Neural cell (in vitro differentiated cells): ENCODE results near the gene SNUPN. TPM values are rescaled to one million over a fixed set of nuclear protein-coding genes. Genes with fewer than 3 reads are reported as not detected.
"Not testable (repeated sequence)": the region's sequence is repeated elsewhere in the genome, so short reads cannot be mapped to it uniquely, and the experiment has no call there.

Experiments
- H2AFZ ChIP-seq: fragments of 200-600, 300-800 bp; sonication (generic), shearing (Covaris generic); 2 replicates; pipeline ENCODE4 v1.6.0; 2014; ENCODE audit warnings: low read depth, mild to moderate bottlenecking, antibody characterized with exemption, low read length, moderate library complexity
- H3F3A ChIP-seq: fragments of 200-600 bp; shearing (Covaris generic); 2 replicates; pipeline ENCODE4 v1.6.1; 2016; ENCODE audit warnings: mild to moderate bottlenecking, moderate library complexity, mixed read lengths, antibody characterized with exemption, low read length; ENCODE audit not compliant: insufficient read depth, poor library complexity, severe bottlenecking
- H3K27ac ChIP-seq: fragments of 200-600, 300-800 bp; sonication (generic), shearing (Covaris generic); 2 replicates; pipeline ENCODE4 v1.5.1; 2014; ENCODE audit warnings: mild to moderate bottlenecking, low read length, moderate library complexity
- H3K27me3 ChIP-seq: fragments of 300-800, 200-600 bp; sonication (generic), shearing (Covaris generic); 2 replicates; pipeline ENCODE4 v1.6.0; 2014; ENCODE audit warnings: mild to moderate bottlenecking, low read depth, low read length, moderate library complexity; ENCODE audit not compliant: insufficient read depth
- H3K36me3 ChIP-seq: fragments of 300-800, 200-600 bp; sonication (generic), shearing (Covaris generic); 2 replicates; pipeline ENCODE4 v1.5.1; 2014; ENCODE audit warnings: mild to moderate bottlenecking, antibody characterized with exemption, low read length, moderate library complexity; ENCODE audit not compliant: insufficient read depth
- H3K4me2 ChIP-seq: fragments of 300-800, 200-600 bp; sonication (generic), shearing (Covaris generic); 2 replicates; pipeline ENCODE4 v1.6.0; 2014; ENCODE audit warnings: mild to moderate bottlenecking, low read length
- H3K4me3 ChIP-seq: fragments of 300-800, 200-600 bp; sonication (generic), shearing (Covaris generic); 2 replicates; pipeline ENCODE4 v1.5.1; 2014; ENCODE audit warnings: mild to moderate bottlenecking, low read length, moderate library complexity
- H3K79me2 ChIP-seq: fragments of 200-600 bp; shearing (Covaris generic); replicated peaks from 2 replicates; pipeline ENCODE4 v1.6.0; 2014; ENCODE audit warnings: mild to moderate bottlenecking, low read length, moderate library complexity; ENCODE audit not compliant: insufficient read depth
- H3K9ac ChIP-seq: fragments of 300-800, 200-600 bp; sonication (generic), shearing (Covaris generic); 2 replicates; pipeline ENCODE4 v1.6.1; 2016; ENCODE audit warnings: mild to moderate bottlenecking, low read length, mixed read lengths
- H3K9me2 ChIP-seq: fragments of 200-600 bp; shearing (Covaris generic); 2 replicates; pipeline ENCODE4 v1.6.1; 2016; ENCODE audit warnings: mild to moderate bottlenecking, low read length, mixed read lengths; ENCODE audit not compliant: insufficient read depth
- H3K9me3 ChIP-seq: fragments of 200-600, 300-800 bp; sonication (generic), shearing (Covaris generic); 2 replicates; pipeline ENCODE4 v1.6.1; 2016; ENCODE audit warnings: mild to moderate bottlenecking, mixed run types, low read length, moderate library complexity, mixed read lengths
- H4K20me1 ChIP-seq: fragments of 200-600 bp; shearing (Covaris generic); 2 replicates; pipeline ENCODE4 v1.6.1; 2016; ENCODE audit warnings: mild to moderate bottlenecking, mixed run types; ENCODE audit not compliant: insufficient read depth
- CTCF ChIP-seq: fragments of 450-650 bp; IDR thresholded peaks from 2 replicates; pipeline ENCODE4 v1.5.1; 2014; ENCODE audit warnings: antibody characterized with exemption, mild to moderate bottlenecking, moderate library complexity; ENCODE audit not compliant: poor library complexity, severe bottlenecking
- EP300 ChIP-seq: fragments of 450-650 bp; conservative IDR thresholded peaks from 2 replicates; pipeline ENCODE4 v1.6.1; 2014; ENCODE audit warnings: antibody characterized with exemption, mild to moderate bottlenecking, moderate library complexity; ENCODE audit not compliant: poor library complexity, severe bottlenecking
- EZH2 ChIP-seq: fragments of 200-600, 300-800 bp; shearing (Covaris generic), sonication (generic); IDR thresholded peaks from 2 replicates; pipeline ENCODE4 v1.6.1; 2014; ENCODE audit warnings: antibody characterized with exemption, low read length, borderline replicate concordance, mild to moderate bottlenecking; ENCODE audit not compliant: insufficient read depth, poor library complexity, severe bottlenecking
- MXI1 ChIP-seq: fragments of 450-650 bp; conservative IDR thresholded peaks from 2 replicates; pipeline ENCODE4 v1.6.1; 2014; ENCODE audit warnings: antibody characterized with exemption, mild to moderate bottlenecking; ENCODE audit not compliant: poor library complexity, severe bottlenecking
- POLR2AphosphoS5 ChIP-seq: IDR thresholded peaks from 2 replicates; pipeline ENCODE4 v1.6.1; 2012
- RAD21 ChIP-seq: fragments of 450-650 bp; conservative IDR thresholded peaks from 2 replicates; pipeline ENCODE4 v1.6.1; 2014; ENCODE audit warnings: antibody characterized with exemption, mild to moderate bottlenecking, moderate library complexity
- SMC3 ChIP-seq: fragments of 450-650 bp; conservative IDR thresholded peaks from 2 replicates; pipeline ENCODE4 v1.6.1; 2014; ENCODE audit warnings: antibody characterized with exemption, mild to moderate bottlenecking, moderate library complexity; ENCODE audit not compliant: poor library complexity
- TAF1 ChIP-seq: IDR thresholded peaks from 2 replicates; pipeline ENCODE4 v1.6.1; 2012; ENCODE audit warnings: low read depth
- polyA plus RNA-seq: library from polyadenylated mRNA; depleted of rRNA; stranded (reverse); fragments of >200 nt; gene quantifications from 2 replicates; pipeline ENCODE4 v1.2.3, GENCODE V29; 2014
- TF ChIP-seq, protein P1 (sequence below): IDR thresholded peaks from 2 replicates; pipeline ENCODE4 v1.6.1; 2012; ENCODE audit warnings: borderline replicate concordance

SNUPN gene
- polyA plus RNA-seq, 1 donor from 2014 or later = 19.0 TPM

GRCh38 chr15:75637245-75638009 lies 11.9 kb upstream of the SNUPN start:
- Histone ChIP-seq H3K4me2 (no peak overlapping the region), H4K20me1 (no peaks in the 10 kb centered on the region), H3K9me3 (no peaks in the 10 kb centered on the region), H3K4me3 (peak overlapping the region; percentile 84), H3K36me3 (no peaks in the 10 kb centered on the region), H3K9ac (no peak overlapping the region), H3K27me3 (no peaks in the 10 kb centered on the region), H3K27ac (no peak overlapping the region), H3K9me2 (no peaks in the 10 kb centered on the region), H2AFZ (no peak overlapping the region), H3F3A (no peaks in the 10 kb centered on the region), H3K79me2 (peaks cover 25% of the 10 kb centered on the region)
- no peak for TF ChIP-seq TAF1
- no peak for TF ChIP-seq SMC3
- no peak for TF ChIP-seq CTCF
- no peak for TF ChIP-seq MXI1
- TF ChIP-seq POLR2AphosphoS5 = no peak
- TF ChIP-seq EZH2 = no peak
- TF ChIP-seq EP300 = no peak
- no peak for TF ChIP-seq RAD21
- TF ChIP-seq, protein P1, sequence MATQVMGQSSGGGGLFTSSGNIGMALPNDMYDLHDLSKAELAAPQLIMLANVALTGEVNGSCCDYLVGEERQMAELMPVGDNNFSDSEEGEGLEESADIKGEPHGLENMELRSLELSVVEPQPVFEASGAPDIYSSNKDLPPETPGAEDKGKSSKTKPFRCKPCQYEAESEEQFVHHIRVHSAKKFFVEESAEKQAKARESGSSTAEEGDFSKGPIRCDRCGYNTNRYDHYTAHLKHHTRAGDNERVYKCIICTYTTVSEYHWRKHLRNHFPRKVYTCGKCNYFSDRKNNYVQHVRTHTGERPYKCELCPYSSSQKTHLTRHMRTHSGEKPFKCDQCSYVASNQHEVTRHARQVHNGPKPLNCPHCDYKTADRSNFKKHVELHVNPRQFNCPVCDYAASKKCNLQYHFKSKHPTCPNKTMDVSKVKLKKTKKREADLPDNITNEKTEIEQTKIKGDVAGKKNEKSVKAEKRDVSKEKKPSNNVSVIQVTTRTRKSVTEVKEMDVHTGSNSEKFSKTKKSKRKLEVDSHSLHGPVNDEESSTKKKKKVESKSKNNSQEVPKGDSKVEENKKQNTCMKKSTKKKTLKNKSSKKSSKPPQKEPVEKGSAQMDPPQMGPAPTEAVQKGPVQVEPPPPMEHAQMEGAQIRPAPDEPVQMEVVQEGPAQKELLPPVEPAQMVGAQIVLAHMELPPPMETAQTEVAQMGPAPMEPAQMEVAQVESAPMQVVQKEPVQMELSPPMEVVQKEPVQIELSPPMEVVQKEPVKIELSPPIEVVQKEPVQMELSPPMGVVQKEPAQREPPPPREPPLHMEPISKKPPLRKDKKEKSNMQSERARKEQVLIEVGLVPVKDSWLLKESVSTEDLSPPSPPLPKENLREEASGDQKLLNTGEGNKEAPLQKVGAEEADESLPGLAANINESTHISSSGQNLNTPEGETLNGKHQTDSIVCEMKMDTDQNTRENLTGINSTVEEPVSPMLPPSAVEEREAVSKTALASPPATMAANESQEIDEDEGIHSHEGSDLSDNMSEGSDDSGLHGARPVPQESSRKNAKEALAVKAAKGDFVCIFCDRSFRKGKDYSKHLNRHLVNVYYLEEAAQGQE = no peak

DNA sequence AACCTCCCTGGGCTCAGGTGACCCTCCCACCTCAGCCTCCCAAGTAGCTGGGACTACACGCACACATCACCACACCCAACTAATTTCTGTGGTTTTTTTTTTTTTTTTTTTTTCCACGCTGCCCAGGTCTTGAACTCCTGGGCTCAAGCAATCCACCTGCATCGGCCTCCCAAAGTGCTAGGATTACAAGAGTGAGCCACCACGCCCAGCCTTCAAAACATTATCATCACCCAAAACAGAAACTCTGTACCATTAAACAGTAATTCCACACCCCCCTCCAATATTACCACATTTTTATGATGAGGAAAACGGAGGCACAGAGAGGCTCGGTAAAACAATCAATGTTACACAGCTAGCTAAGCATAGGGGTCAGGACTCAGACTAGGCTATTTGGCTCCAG lies 10.5 kb upstream of the SNUPN start:
- H3K27me3 ChIP-seq = no peaks in the 10 kb centered on the region
- H3K36me3 ChIP-seq = no peaks in the 10 kb centered on the region
- H3K9me2 ChIP-seq = no peaks in the 10 kb centered on the region
- peaks cover 25% of the 10 kb centered on the region for H3K79me2 ChIP-seq
- no peak overlapping the region for H3K27ac ChIP-seq
- TF ChIP-seq TAF1 = no peak
- TF ChIP-seq EP300 = no peak
- TF ChIP-seq, protein P1 = no peak
- no peaks in the 10 kb centered on the region for H3F3A ChIP-seq
- no peak overlapping the region for H3K4me3 ChIP-seq
- no peak overlapping the region for H3K9ac ChIP-seq
- no peak overlapping the region for H3K4me2 ChIP-seq
- H4K20me1 ChIP-seq = no peaks in the 10 kb centered on the region
- no peak overlapping the region for H2AFZ ChIP-seq
- H3K9me3 ChIP-seq = no peaks in the 10 kb centered on the region

- H3F3A ChIP-seq, H3K9ac ChIP-seq, H3K9me3 ChIP-seq, H3K4me2 ChIP-seq, H3K36me3 ChIP-seq, H3K27ac ChIP-seq, H2AFZ ChIP-seq, H3K4me3 ChIP-seq, H3K27me3 ChIP-seq, H4K20me1 ChIP-seq, H3K9me2 ChIP-seq: not testable (repeated sequence)
- peaks cover 20% of the 10 kb centered on the region for H3K79me2 ChIP-seq
These were observed 8.4 kb upstream of the SNUPN start for GRCh38 chr15:75633922-75634321.
